K562 (cell line): Measurements from ENCODE around the gene JPT2. TPM values are rescaled to one million over a fixed set of nuclear protein-coding genes. Genes with fewer than 3 reads are reported as not detected.
A peak's percentile ranks its signal among the peaks of the same experiment; 100 is the strongest.

Experiments used
- ATAC-seq: fragments of 200-7000 bp; cut with Tn5 transposase; 3 replicates; pipeline ENCODE4 v1.9.1; 2020; ENCODE audit warnings: moderate library complexity
- BruUV-seq: library from RNA; stranded (reverse); fragments of 400-500 nt; replicated peaks from 2 replicates; lab custom pipeline; 2021; lab: Mats Ljungman, UMichigan
- CTCF ChIA-PET: fragments of 300-600 bp; formaldehyde crosslinking; extraction: SDS; loops from one replicate; lab custom pipeline; 2021; ENCODE audit warnings: low intra/inter-chr PET ratio; lab: Yijun Ruan, JAX
- POLR2A ChIA-PET: fragments of 300-600, 350-650 bp; sonication (Branson Sonifier 250); formaldehyde crosslinking; extraction: SDS; loops from one replicate; lab custom pipeline; 2021; ENCODE audit warnings: antibody characterized with exemption, inconsistent platforms; lab: Yijun Ruan, JAX
- DNase-seq, 4 experiments: peaks; one replicate each; pipeline versions ENCODE4 v3.0.0 to v3.0.0-alpha.2; 2011 to 2018; ENCODE audit warnings: low spot score in 3 of 4, mixed read lengths in 3 of 4; ENCODE audit errors: extremely low read depth in 1 of 4
- FAIRE-seq: peaks from 2 replicates; lab custom pipeline; 2011; peaks lifted over from hg19 to GRCh38; lab: Jason Lieb, UNC
- H2AFZ ChIP-seq: 2 replicates; pipeline ENCODE4 v1.6.0; 2011; ENCODE audit warnings: low read depth, low read length, control low read depth, inconsistent platforms
- H3K27ac ChIP-seq: fragments of 200-600 bp; 3 replicates; pipeline ENCODE4 v1.8.0; 2011; ENCODE audit warnings: low read depth, mild to moderate bottlenecking, control low read depth, inconsistent platforms, low read length, moderate library complexity, mixed read lengths; ENCODE audit errors: extremely low read depth
- H3K27me3 ChIP-seq, 2 experiments: fragments of 300-600 bp in 1 of 2; 2 replicates in 1 of 2; 3 replicates in 1 of 2; pipeline versions ENCODE4 v1.6.0 to v1.8.0; 2011; ENCODE audit warnings: inconsistent platforms in 2 of 2, low read length in 2 of 2, mild to moderate bottlenecking in 1 of 2, mixed read lengths in 1 of 2, moderate library complexity in 1 of 2; ENCODE audit not compliant: control insufficient read depth in 2 of 2, insufficient read depth in 2 of 2
- H3K36me3 ChIP-seq: fragments of 300-600 bp; 3 replicates; pipeline ENCODE4 v1.8.0; 2011; ENCODE audit warnings: mild to moderate bottlenecking, low read length, inconsistent platforms; ENCODE audit not compliant: control insufficient read depth, insufficient read depth
- H3K4me1 ChIP-seq, 2 experiments: fragments of 200-600 bp in 1 of 2; replicated peaks in 1 of 2; 2 replicates in 1 of 2; 3 replicates in 1 of 2; pipeline versions ENCODE4 v1.5.1 to v1.8.0; 2011; ENCODE audit warnings: inconsistent platforms in 2 of 2, low read length in 2 of 2, mild to moderate bottlenecking in 1 of 2, mixed read lengths in 1 of 2, moderate library complexity in 1 of 2; ENCODE audit not compliant: control insufficient read depth in 2 of 2, insufficient read depth in 2 of 2
- H3K4me2 ChIP-seq: 2 replicates; pipeline ENCODE4 v1.6.1; 2011; ENCODE audit warnings: low read length, control low read depth, inconsistent platforms, mixed read lengths; ENCODE audit not compliant: insufficient read depth
- H3K4me3 ChIP-seq: fragments of 200-600 bp; sonication (generic), shearing (Covaris generic); 2 replicates; pipeline ENCODE4 v1.5.1; 2016; ENCODE audit warnings: control low read depth, inconsistent platforms
- H3K79me2 ChIP-seq: fragments of 200-600 bp; 3 replicates; pipeline ENCODE4 v1.8.0; 2011; ENCODE audit warnings: low read length, inconsistent platforms; ENCODE audit not compliant: control insufficient read depth, insufficient read depth
- H3K9ac ChIP-seq, 2 experiments: 2 replicates each; pipeline versions ENCODE4 v1.6.0 to v1.6.1; 2011; ENCODE audit warnings: low read depth in 2 of 2, low read length in 2 of 2, control low read depth in 1 of 2, inconsistent platforms in 1 of 2, mild to moderate bottlenecking in 1 of 2, mixed read lengths in 1 of 2; ENCODE audit not compliant: insufficient read depth in 1 of 2
- H3K9me1 ChIP-seq: one replicate; pipeline ENCODE4 v1.6.0; 2011; ENCODE audit warnings: inconsistent platforms, mild to moderate bottlenecking, low read length, moderate library complexity; ENCODE audit not compliant: control insufficient read depth, insufficient read depth
- H3K9me3 ChIP-seq: replicated peaks from 2 replicates; pipeline ENCODE4 v1.5.1; 2011; ENCODE audit warnings: low read depth, low read length, inconsistent platforms; ENCODE audit not compliant: control insufficient read depth, insufficient read depth
- H4K20me1 ChIP-seq: replicated peaks from 2 replicates; pipeline ENCODE4 v1.6.1; 2011; ENCODE audit warnings: low read length, inconsistent platforms, mixed read lengths; ENCODE audit not compliant: control insufficient read depth, insufficient read depth
- ARNT ChIP-seq, 2 experiments: fragments of 450-650 bp; IDR thresholded peaks; 2 replicates each; pipeline ENCODE4 v1.6.1; 2016; ENCODE audit warnings: mild to moderate bottlenecking in 1 of 2
- CAMTA2 ChIP-seq: fragments of 250-450 bp; sonication (Bioruptor Pico); conservative IDR thresholded peaks from 2 replicates; pipeline ENCODE4 v1.5.1; 2022
- KDM5B ChIP-seq: fragments of 200-600 bp; sonication (generic); IDR thresholded peaks from 2 replicates; pipeline ENCODE4 v1.6.1; 2012; ENCODE audit warnings: low read depth, mild to moderate bottlenecking, moderate library complexity, low read length, control low read depth, inconsistent platforms; ENCODE audit not compliant: insufficient replicate concordance
- MNT ChIP-seq, 2 experiments: fragments of 450-650 bp; conservative IDR thresholded peaks; 2 replicates each; pipeline ENCODE4 v1.6.1; 2017; ENCODE audit warnings: mild to moderate bottlenecking in 2 of 2, moderate library complexity in 2 of 2
- SIN3A ChIP-seq, 2 experiments: fragments of 150-350 bp in 1 of 2; IDR thresholded peaks; 2 replicates each; pipeline ENCODE4 v1.6.1; 2011 to 2016; ENCODE audit warnings: borderline replicate concordance in 2 of 2, low read depth in 2 of 2, low read length in 2 of 2, mild to moderate bottlenecking in 2 of 2, moderate library complexity in 2 of 2; ENCODE audit not compliant: control insufficient read depth in 1 of 2
- ZBTB11 ChIP-seq, 3 experiments: fragments of 200-800 bp in 1 of 3; fragments of 250-450 bp in 1 of 3; fragments of 450-650 bp in 1 of 3; sonication (Bioruptor Pico) in 1 of 3; sonication (Bioruptor generic) in 1 of 3; formaldehyde crosslinking in 1 of 3; IDR thresholded peaks; 2 replicates each; pipeline versions ENCODE4 v1.6.1 to v1.8.0; 2016 to 2022; ENCODE audit warnings: mild to moderate bottlenecking in 2 of 3, missing genetic modification characterization in 2 of 3, missing compliant biosample characterization in 1 of 3, moderate library complexity in 1 of 3
- ZNF277 ChIP-seq: fragments of 250-450 bp; sonication (Bioruptor Pico); IDR thresholded peaks from 2 replicates; pipeline ENCODE4 v1.8.0; 2022; ENCODE audit warnings: inconsistent platforms, mild to moderate bottlenecking, moderate library complexity, borderline replicate concordance
- ZNF408 ChIP-seq: fragments of 250-450 bp; sonication (Bioruptor Pico); IDR thresholded peaks from 2 replicates; pipeline ENCODE4 v1.4.0; 2020; ENCODE audit warnings: low read depth, mild to moderate bottlenecking, moderate library complexity
- ZNF79 ChIP-seq: fragments of 250-450 bp; sonication (Bioruptor Pico); IDR thresholded peaks from 2 replicates; pipeline ENCODE4 v1.4.0; 2020; ENCODE audit warnings: low read depth, mild to moderate bottlenecking, moderate library complexity
- ZNF830 ChIP-seq: fragments of 250-450 bp; sonication (Bioruptor Pico); IDR thresholded peaks from 2 replicates; pipeline ENCODE4 v1.5.0; 2021; ENCODE audit warnings: mild to moderate bottlenecking
- WGBS: fragments of 100-300 bp; shearing (Covaris generic); methylation state at CpG from one replicate; pipeline ENCODE4 v1.1.6; 2016; ENCODE audit warnings: low coverage, mixed read lengths; ENCODE audit not compliant: insufficient coverage; ENCODE audit errors: missing lambda C conversion rate; 5-methylcytosine and 5-hydroxymethylcytosine counted together
- in situ Hi-C: fragments of 300-500 bp; cut with MboI; formaldehyde crosslinking; loops from 4 replicates; pipeline ENCODE4 v1.15.0; 2018; ENCODE audit warnings: inconsistent platforms, mixed read lengths
- intact Hi-C: fragments of 100-400 bp; cut with micrococcal nuclease; formaldehyde crosslinking; loops from 2 replicates; pipeline ENCODE4 v1.14.2; 2022
- polyA plus RNA-seq, 8 experiments: library from polyadenylated mRNA; depleted of rRNA in 4 of 8; stranded (reverse) in 5 of 8; unstranded in 3 of 8; fragments of >200 nt; fragmentation: Nextera tagmentation in 2 of 8; fragmentation: Illumina TruSeq in 1 of 8; extraction: Ambion mirVana in 2 of 8; extraction: Trizol in 1 of 8; gene quantifications; 2 replicates each; pipeline versions ENCODE4 v1.2.1 to v1.2.3, GENCODE V29; 2011 to 2014; ENCODE audit warnings: inconsistent platforms in 1 of 8, missing spikeins in 1 of 8
- total RNA-seq, 7 experiments: library from RNA; depleted of rRNA in 6 of 7; stranded (reverse); fragments of >200 nt in 6 of 7; fragmentation: Illumina TruSeq in 2 of 7; extraction: Trizol in 2 of 7; gene quantifications; 2 replicates each; pipeline versions ENCODE4 v1.2.1 to v1.2.3, GENCODE V29; 2011 to 2021; ENCODE audit warnings: low replicate concordance in 1 of 7

Gene JPT2
- total and polyA plus RNA-seq, 9 of the 15 experiments (the other 6 are each of a cell fraction or from before 2014, with no cell fraction given), result 25.5 to 133 (median 106) TPM

GRCh38 chr16:1707193-1707790 is 29.2 kb downstream of the JPT2 start:
- in situ Hi-C loops, result no loop called here
- peak in 3 of 4 experiments; percentile 36 to 58 (median 37) for DNase-seq
- peaks cover 28 to 47% of the 10 kb centered on the region in 2 experiments for H3K4me1 ChIP-seq
- TF ChIP-seq CAMTA2 (CRISPR knock-in tag), result no peak
- TF ChIP-seq ZNF277 (CRISPR knock-in tag), result no peak
- peak in 1 of 2 experiments; percentile 27; a peak in 1 of 4 replicates for TF ChIP-seq MNT (conservative IDR thresholded peaks at IDR 0.05)
- TF ChIP-seq ZNF408, result no peak
- no peak for TF ChIP-seq ZBTB11 (CRISPR knock-in tag; IDR thresholded peaks at IDR 0.05)
- TF ChIP-seq ZNF79, result no peak
- TF ChIP-seq SIN3A (IDR thresholded peaks at IDR 0.05; ENCODE audit: borderline replicate concordance in 2 of 2, control insufficient read depth in 1 of 2, low read depth in 2 of 2, low read length in 2 of 2), result no peak
- TF ChIP-seq KDM5B, result peak; percentile 27
- 0 out of 2 replicates have a peak, but pooled peaks have one; percentile 36 for TF ChIP-seq ZNF830 (CRISPR knock-in tag)
- TF ChIP-seq ARNT (IDR thresholded peaks at IDR 0.05), result no peak

More at GRCh38 chr16:1707193-1707790, 29.2 kb downstream of the JPT2 start:
- peaks cover 14% of the 10 kb centered on the region for H3K36me3 ChIP-seq
- H3K9me1 ChIP-seq, result peaks cover 4% of the 10 kb centered on the region
- no peaks in the 10 kb centered on the region for H3K9me3 ChIP-seq
- BruUV-seq, result TSS peak; percentile 43
- peak overlapping the region; percentile 28 for H3K27ac ChIP-seq
- intact Hi-C loops, result no loop called here
- ATAC-seq (peak; percentile 17), FAIRE-seq (peak; percentile 6)
- 5% methylated on average over 16 of the region's 16 CpGs for WGBS
- H3K4me3 ChIP-seq, result peak overlapping the region; percentile 74
- H3K4me2 ChIP-seq, result peak overlapping the region; percentile 86
- peaks cover 53% of the 10 kb centered on the region for H3K79me2 ChIP-seq
- ChIA-PET POLR2A (interaction anchor here (0.7 to 4.1 kb wide), 4 partner anchors 18 to 398 kb away, joined by 3 to 21 read pairs (median 5); partner anchors contain the start of genes JPT2 and UBE2I), CTCF (no interaction called here)
- H3K27me3 ChIP-seq, result no peaks in the 10 kb centered on the region
- peaks cover 25% of the 10 kb centered on the region for H4K20me1 ChIP-seq
- H3K9ac ChIP-seq, result peak overlapping the region; percentile 63 to 99
- no peak overlapping the region for H2AFZ ChIP-seq
